ENCODE measurements around the gene ARHGEF9.

Gene ARHGEF9

DNA sequence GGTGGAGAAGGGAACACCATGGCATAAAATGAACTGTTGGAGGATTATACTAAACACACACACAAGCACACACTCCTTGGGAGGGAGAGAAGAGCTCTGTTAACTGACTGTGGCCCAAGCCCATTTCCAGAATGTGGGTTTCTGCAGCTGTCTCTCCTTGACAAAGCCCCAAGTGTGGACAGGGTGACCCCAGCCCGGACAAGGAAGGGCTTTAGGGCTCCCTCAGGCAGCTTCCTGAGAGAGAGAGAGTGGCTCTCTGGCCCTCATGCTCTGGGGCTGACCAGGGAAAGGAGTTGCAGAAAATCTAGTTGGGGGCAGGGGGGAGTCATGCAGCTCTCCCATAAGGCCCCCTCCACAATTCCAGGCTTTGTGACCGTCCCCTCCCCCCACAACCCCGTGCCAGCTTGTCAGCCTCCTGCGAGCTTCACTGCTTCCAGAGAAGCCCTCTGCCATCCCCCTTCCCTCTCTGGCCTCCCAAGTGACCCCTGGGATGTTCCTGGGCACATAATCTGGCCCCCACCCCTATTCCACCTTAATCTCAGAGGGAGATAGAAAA, 590 bp downstream of the ARHGEF9 start:
- Histone ChIP-seq H3K79me2 (ENCODE audit: low read length) (no peaks in the 10 kb centered on the region), H3K36me3 (replicated peaks; ENCODE audit: low read depth, low read length) (no peaks in the 10 kb centered on the region), H3K27me3 (ENCODE audit: low read depth, low read length) (no peaks in the 10 kb centered on the region), H3K9me3 (ENCODE audit: insufficient read depth, low read length) (no peaks in the 10 kb centered on the region), H3K9ac (ENCODE audit: low read length) (no peak overlapping the region), H3K4me2 (ENCODE audit: low read length) (no peak overlapping the region), H3K4me3 (ENCODE audit: low read length) (no peak overlapping the region), H3K27ac (ENCODE audit: low read length) (no peak overlapping the region), H2AFZ (ENCODE audit: low read depth, low read length) (no peak overlapping the region), H4K20me1 (ENCODE audit: insufficient read depth, low read length) (no peaks in the 10 kb centered on the region), H3K4me1 (ENCODE audit: low read length) (no peaks in the 10 kb centered on the region)
- TF ChIP-seq EZH2phosphoT487 (IDR thresholded peaks at IDR 0.05; ENCODE audit: low read depth) = no peak
- TF ChIP-seq, protein P1, sequence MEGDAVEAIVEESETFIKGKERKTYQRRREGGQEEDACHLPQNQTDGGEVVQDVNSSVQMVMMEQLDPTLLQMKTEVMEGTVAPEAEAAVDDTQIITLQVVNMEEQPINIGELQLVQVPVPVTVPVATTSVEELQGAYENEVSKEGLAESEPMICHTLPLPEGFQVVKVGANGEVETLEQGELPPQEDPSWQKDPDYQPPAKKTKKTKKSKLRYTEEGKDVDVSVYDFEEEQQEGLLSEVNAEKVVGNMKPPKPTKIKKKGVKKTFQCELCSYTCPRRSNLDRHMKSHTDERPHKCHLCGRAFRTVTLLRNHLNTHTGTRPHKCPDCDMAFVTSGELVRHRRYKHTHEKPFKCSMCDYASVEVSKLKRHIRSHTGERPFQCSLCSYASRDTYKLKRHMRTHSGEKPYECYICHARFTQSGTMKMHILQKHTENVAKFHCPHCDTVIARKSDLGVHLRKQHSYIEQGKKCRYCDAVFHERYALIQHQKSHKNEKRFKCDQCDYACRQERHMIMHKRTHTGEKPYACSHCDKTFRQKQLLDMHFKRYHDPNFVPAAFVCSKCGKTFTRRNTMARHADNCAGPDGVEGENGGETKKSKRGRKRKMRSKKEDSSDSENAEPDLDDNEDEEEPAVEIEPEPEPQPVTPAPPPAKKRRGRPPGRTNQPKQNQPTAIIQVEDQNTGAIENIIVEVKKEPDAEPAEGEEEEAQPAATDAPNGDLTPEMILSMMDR (IDR thresholded peaks at IDR 0.05; ENCODE audit: low read depth, low read length) = no peak

- H3K9me3 ChIP-seq (ENCODE audit: insufficient read depth, low read length) = no peaks in the 10 kb centered on the region
- no peak overlapping the region for H2AFZ ChIP-seq (ENCODE audit: low read depth, low read length)
- no peak overlapping the region for H3K4me2 ChIP-seq (ENCODE audit: low read length)
- no peak overlapping the region for H3K9ac ChIP-seq (ENCODE audit: low read length)
- no peak overlapping the region for H3K27ac ChIP-seq (ENCODE audit: low read length)
- H3K79me2 ChIP-seq (ENCODE audit: low read length) = no peaks in the 10 kb centered on the region
- no peak overlapping the region for H3K4me3 ChIP-seq (ENCODE audit: low read length)
- no peaks in the 10 kb centered on the region for H3K36me3 ChIP-seq (replicated peaks; ENCODE audit: low read depth, low read length)
- TF ChIP-seq, protein P1 (IDR thresholded peaks at IDR 0.05; ENCODE audit: low read depth, low read length) = no peak
- TF ChIP-seq EZH2phosphoT487 (IDR thresholded peaks at IDR 0.05; ENCODE audit: low read depth) = no peak
- H3K27me3 ChIP-seq (ENCODE audit: low read depth, low read length) = no peaks in the 10 kb centered on the region
- no peaks in the 10 kb centered on the region for H4K20me1 ChIP-seq (ENCODE audit: insufficient read depth, low read length)
- no peaks in the 10 kb centered on the region for H3K4me1 ChIP-seq (ENCODE audit: low read length)
These were observed 2.5 kb downstream of the ARHGEF9 start for GRCh38 chrX:63782515-63782914.

DNA sequence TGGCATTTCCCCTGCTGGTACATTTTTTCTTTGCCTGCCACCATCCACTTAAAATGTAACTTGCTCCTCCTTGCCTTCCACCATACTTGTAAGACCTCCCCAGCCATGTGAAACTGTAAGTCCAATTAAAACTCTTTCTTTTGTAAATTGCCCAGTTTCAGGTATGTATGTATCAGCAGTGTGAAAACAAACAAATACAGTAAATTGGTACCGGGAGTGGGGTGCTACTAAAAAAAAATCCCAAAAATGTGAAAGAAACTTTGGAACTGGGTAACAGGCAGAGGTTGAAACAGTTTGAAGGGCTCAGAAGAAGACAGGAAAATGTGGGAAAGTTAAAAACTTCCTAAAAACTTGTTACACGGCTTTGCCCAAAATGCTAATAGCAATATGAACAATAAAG, 16.3 kb downstream of the ARHGEF9 start:
- Histone ChIP-seq H3K4me3 (ENCODE audit: low read length) (no peak overlapping the region), H4K20me1 (ENCODE audit: insufficient read depth, low read length) (no peaks in the 10 kb centered on the region), H3K4me2 (ENCODE audit: low read length) (no peak overlapping the region), H3K27me3 (ENCODE audit: low read depth, low read length) (no peaks in the 10 kb centered on the region), H3K79me2 (ENCODE audit: low read length) (no peaks in the 10 kb centered on the region), H3K36me3 (replicated peaks; ENCODE audit: low read depth, low read length) (no peaks in the 10 kb centered on the region), H3K27ac (ENCODE audit: low read length) (no peak overlapping the region), H3K4me1 (ENCODE audit: low read length) (no peaks in the 10 kb centered on the region), H3K9ac (ENCODE audit: low read length) (no peak overlapping the region), H3K9me3 (ENCODE audit: insufficient read depth, low read length) (no peaks in the 10 kb centered on the region), H2AFZ (ENCODE audit: low read depth, low read length) (no peak overlapping the region)
- TF ChIP-seq EZH2phosphoT487 (IDR thresholded peaks at IDR 0.05; ENCODE audit: low read depth) = no peak
- TF ChIP-seq, protein P1 (IDR thresholded peaks at IDR 0.05; ENCODE audit: low read depth, low read length) = no peak

- Histone ChIP-seq H3K4me1 (ENCODE audit: low read length) (peaks cover 6% of the 10 kb centered on the region), H3K9me3 (ENCODE audit: insufficient read depth, low read length) (no peaks in the 10 kb centered on the region), H3K27me3 (ENCODE audit: low read depth, low read length) (no peaks in the 10 kb centered on the region), H3K36me3 (replicated peaks; ENCODE audit: low read depth, low read length) (no peaks in the 10 kb centered on the region), H3K79me2 (ENCODE audit: low read length) (no peaks in the 10 kb centered on the region), H3K4me2 (ENCODE audit: low read length) (no peak overlapping the region), H3K9ac (ENCODE audit: low read length) (no peak overlapping the region), H4K20me1 (ENCODE audit: insufficient read depth, low read length) (no peaks in the 10 kb centered on the region), H3K27ac (ENCODE audit: low read length) (no peak overlapping the region), H2AFZ (ENCODE audit: low read depth, low read length) (no peak overlapping the region), H3K4me3 (ENCODE audit: low read length) (no peak overlapping the region)
- no peak for TF ChIP-seq EZH2phosphoT487 (IDR thresholded peaks at IDR 0.05; ENCODE audit: low read depth)
- TF ChIP-seq, protein P1 (IDR thresholded peaks at IDR 0.05; ENCODE audit: low read depth, low read length) = no peak
These were observed 19.3 kb downstream of the ARHGEF9 start for GRCh38 chrX:63765712-63766111.
